H1 (cell line): ENCODE data around the gene CIDEA. TPM values are rescaled to one million over a fixed set of nuclear protein-coding genes. Genes with fewer than 3 reads are reported as not detected.

ENCODE experiments used
- CTCF ChIA-PET: fragments of 300-600 bp; sonication (Branson Sonifier 250); formaldehyde crosslinking; loops from one replicate; lab custom pipeline; 2021; ENCODE audit not compliant: partially characterized antibody; lab: Charles Lee
- POLR2A ChIA-PET: fragments of 300-600 bp; sonication (Branson Sonifier 250); formaldehyde crosslinking; loops from one replicate; lab custom pipeline; 2021; ENCODE audit warnings: inconsistent platforms; ENCODE audit not compliant: partially characterized antibody; lab: Charles Lee
- DNase-seq, 2 experiments: peaks; one replicate each; pipeline versions ENCODE4 v3.0.0 to v3.0.0-alpha.2; 2010 to 2022; ENCODE audit warnings: low spot score in 2 of 2, low read depth in 1 of 2, mixed read lengths in 1 of 2
- FAIRE-seq: peaks from 2 replicates; lab custom pipeline; 2011; peaks lifted over from hg19 to GRCh38; lab: Jason Lieb, UNC
- H2AFZ ChIP-seq: 2 replicates; pipeline ENCODE4 v1.8.1; 2012; ENCODE audit warnings: low read length, inconsistent platforms
- H2AK5ac ChIP-seq: 2 replicates; pipeline ENCODE4 v1.6.1; 2013; ENCODE audit warnings: low read depth, low read length
- H2BK120ac ChIP-seq: replicated peaks from 2 replicates; pipeline ENCODE3; 2013; ENCODE audit warnings: low read depth, low read length, inconsistent platforms
- H2BK12ac ChIP-seq: 2 replicates; pipeline ENCODE4 v1.6.1; 2013; ENCODE audit warnings: low read depth, low read length
- H2BK15ac ChIP-seq: 2 replicates; pipeline ENCODE4 v1.6.1; 2013; ENCODE audit warnings: low read length
- H2BK20ac ChIP-seq: 2 replicates; pipeline ENCODE4 v1.6.1; 2013; ENCODE audit warnings: low read length
- H2BK5ac ChIP-seq: 2 replicates; pipeline ENCODE4 v1.6.1; 2013; ENCODE audit warnings: low read depth, low read length
- H3K14ac ChIP-seq: 2 replicates; pipeline ENCODE4 v1.6.1; 2013; ENCODE audit warnings: inconsistent platforms; ENCODE audit not compliant: insufficient read length
- H3K18ac ChIP-seq: 2 replicates; pipeline ENCODE4 v1.6.1; 2013; ENCODE audit warnings: low read length; ENCODE audit errors: extremely low read depth
- H3K23ac ChIP-seq: 2 replicates; pipeline ENCODE4 v1.6.1; 2013; ENCODE audit warnings: inconsistent platforms; ENCODE audit not compliant: insufficient read length
- H3K23me2 ChIP-seq: 2 replicates; pipeline ENCODE4 v1.6.1; 2013; ENCODE audit warnings: low read depth, low read length
- H3K27ac ChIP-seq: 2 replicates; pipeline ENCODE4 v1.6.1; 2011; ENCODE audit warnings: low read depth, low read length, inconsistent platforms
- H3K27me3 ChIP-seq, 4 experiments: replicated peaks in 1 of 4; 1 replicate in 1 of 4; 2 replicates in 3 of 4; pipeline versions ENCODE4 v1.6.1 to v1.8.1; 2011 to 2013; ENCODE audit warnings: low read length in 3 of 4, mild to moderate bottlenecking in 3 of 4, inconsistent platforms in 2 of 4, mixed read lengths in 2 of 4, moderate library complexity in 1 of 4; ENCODE audit not compliant: control insufficient read depth in 3 of 4, insufficient read depth in 3 of 4; ENCODE audit errors: extremely low read depth in 1 of 4
- H3K36me3 ChIP-seq, 4 experiments: 2 replicates each; pipeline versions ENCODE4 v1.6.1 to v1.8.1; 2011 to 2013; ENCODE audit warnings: mild to moderate bottlenecking in 4 of 4, low read length in 3 of 4, moderate library complexity in 2 of 4, control low read depth in 1 of 4, inconsistent platforms in 1 of 4; ENCODE audit not compliant: insufficient read depth in 4 of 4, control insufficient read depth in 2 of 4
- H3K4ac ChIP-seq: replicated peaks from 2 replicates; pipeline ENCODE3; 2013; ENCODE audit warnings: low read length, low read depth, mixed read lengths, inconsistent platforms; ENCODE audit not compliant: insufficient read length
- H3K4me1 ChIP-seq, 4 experiments: replicated peaks in 1 of 4; 1 replicate in 1 of 4; 2 replicates in 3 of 4; pipeline versions ENCODE4 v1.6.1 to v1.8.1; 2011 to 2013; ENCODE audit warnings: low read length in 3 of 4, inconsistent platforms in 2 of 4, mixed read lengths in 1 of 4; ENCODE audit not compliant: insufficient read depth in 4 of 4, control insufficient read depth in 3 of 4
- H3K4me2 ChIP-seq, 2 experiments: 2 replicates each; pipeline versions ENCODE4 v1.6.1 to v1.8.1; 2011 to 2013; ENCODE audit warnings: low read depth in 2 of 2, low read length in 2 of 2, control low read depth in 1 of 2, inconsistent platforms in 1 of 2, mild to moderate bottlenecking in 1 of 2; ENCODE audit not compliant: insufficient read depth in 1 of 2
- H3K4me3 ChIP-seq, 4 experiments: fragments of 200-600, 300-600 bp in 1 of 4; sonication (generic), shearing (Covaris generic), sonication (Bioruptor Twin) in 1 of 4; 2 replicates each; pipeline versions ENCODE4 v1.5.1 to v1.8.1; 2011 to 2016; ENCODE audit warnings: low read length in 4 of 4, low read depth in 3 of 4, control low read depth in 2 of 4, inconsistent platforms in 2 of 4, mild to moderate bottlenecking in 2 of 4, mixed read lengths in 1 of 4, moderate library complexity in 1 of 4; ENCODE audit not compliant: insufficient read depth in 2 of 4; ENCODE audit errors: extremely low read depth in 1 of 4
- H3K56ac ChIP-seq: replicated peaks from 2 replicates; pipeline ENCODE3; 2013; ENCODE audit warnings: low read depth, mild to moderate bottlenecking, mixed read lengths, low read length, inconsistent platforms; ENCODE audit not compliant: insufficient read length
- H3K79me1 ChIP-seq: 2 replicates; pipeline ENCODE4 v1.6.1; 2013; ENCODE audit warnings: low read depth, low read length, control low read depth
- H3K79me2 ChIP-seq, 2 experiments: 2 replicates each; pipeline versions ENCODE4 v1.6.1 to v1.8.1; 2012 to 2013; ENCODE audit warnings: low read length in 2 of 2, mild to moderate bottlenecking in 2 of 2, inconsistent platforms in 1 of 2; ENCODE audit not compliant: insufficient read depth in 2 of 2, control insufficient read depth in 1 of 2
- H3K9ac ChIP-seq, 4 experiments: replicated peaks in 1 of 4; 1 replicate in 1 of 4; 2 replicates in 3 of 4; pipeline versions ENCODE4 v1.6.1 to v1.8.1; 2011 to 2013; ENCODE audit warnings: low read depth in 3 of 4, low read length in 3 of 4, control low read depth in 2 of 4, mild to moderate bottlenecking in 2 of 4, moderate library complexity in 2 of 4, inconsistent platforms in 1 of 4; ENCODE audit errors: extremely low read depth in 1 of 4
- H3K9me3 ChIP-seq, 2 experiments: 2 replicates each; pipeline versions ENCODE4 v1.6.1 to v1.8.1; 2012 to 2013; ENCODE audit warnings: mild to moderate bottlenecking in 2 of 2, moderate library complexity in 2 of 2, control low read depth in 1 of 2, inconsistent platforms in 1 of 2, low read depth in 1 of 2, low read length in 1 of 2, mixed read lengths in 1 of 2; ENCODE audit not compliant: insufficient read depth in 2 of 2
- H4K20me1 ChIP-seq, 2 experiments: replicated peaks in 1 of 2; 2 replicates each; pipeline versions ENCODE3 to v1.8.1; 2011 to 2013; ENCODE audit warnings: inconsistent platforms in 2 of 2, low read length in 2 of 2, mild to moderate bottlenecking in 1 of 2; ENCODE audit not compliant: insufficient read depth in 2 of 2, control insufficient read depth in 1 of 2
- H4K5ac ChIP-seq: 2 replicates; pipeline ENCODE4 v1.6.1; 2013; ENCODE audit warnings: low read length, low read depth, mixed read lengths, inconsistent platforms; ENCODE audit not compliant: insufficient read length
- H4K8ac ChIP-seq: 2 replicates; pipeline ENCODE4 v1.8.0; 2013; ENCODE audit warnings: mild to moderate bottlenecking, moderate library complexity, low read length, inconsistent platforms; ENCODE audit not compliant: insufficient read depth; ENCODE audit errors: extremely low read depth
- H4K91ac ChIP-seq: replicated peaks from 2 replicates; pipeline ENCODE3; 2013; ENCODE audit warnings: low read length, mixed read lengths, inconsistent platforms; ENCODE audit not compliant: insufficient read length
- NRF1 ChIP-seq: IDR thresholded peaks from 2 replicates; pipeline ENCODE4 v1.6.1; 2011; ENCODE audit warnings: mild to moderate bottlenecking, low read depth, low read length, improper control_type of control experiment
- PHF8 ChIP-seq: fragments of 200-600 bp; sonication (generic); conservative IDR thresholded peaks from 2 replicates; pipeline ENCODE4 v1.7.1; 2012; ENCODE audit warnings: low read depth, mild to moderate bottlenecking, inconsistent platforms, low read length, moderate library complexity
- POU5F1 ChIP-seq: IDR thresholded peaks from 2 replicates; pipeline ENCODE4 v1.6.1; 2011; ENCODE audit warnings: low read depth, mild to moderate bottlenecking, low read length, moderate library complexity
- TAF1 ChIP-seq: IDR thresholded peaks from 2 replicates; pipeline ENCODE4 v1.6.1; 2011; ENCODE audit warnings: mild to moderate bottlenecking, low read depth, low read length
- TAF7 ChIP-seq: optimal IDR thresholded peaks from 2 replicates; pipeline ENCODE3; 2011; ENCODE audit warnings: low read depth, mild to moderate bottlenecking, inconsistent platforms, low read length, moderate library complexity, borderline replicate concordance
- ZNF274 ChIP-seq: IDR thresholded peaks from 2 replicates; pipeline ENCODE4 v1.7.0; 2012; ENCODE audit warnings: low read length, borderline replicate concordance; ENCODE audit errors: extremely low read depth
- WGBS, 2 experiments: shearing (Covaris generic) in 1 of 2; methylation state at CpG; one replicate each; pipeline versions ENCODE4 v1.1.6 to v1.1.7; 2013 to 2015; ENCODE audit warnings: low lambda C conversion rate in 2 of 2, mixed read lengths in 2 of 2, inconsistent platforms in 1 of 2, low coverage in 1 of 2, missing lambda C conversion rate in 1 of 2; ENCODE audit not compliant: insufficient replicate concordance in 2 of 2, insufficient coverage in 1 of 2, insufficient read length in 1 of 2; ENCODE audit errors: extremely low coverage in 1 of 2, missing lambda C conversion rate in 1 of 2; 5-methylcytosine and 5-hydroxymethylcytosine counted together
- polyA plus RNA-seq, 7 experiments: library from polyadenylated mRNA; depleted of rRNA in 3 of 7; stranded (reverse) in 5 of 7; unstranded in 2 of 7; fragments of >200 nt in 5 of 7; fragments of 200-250 nt in 2 of 7; gene quantifications; 1 replicate in 5 of 7; 2 replicates in 1 of 7; 4 replicates in 1 of 7; pipeline versions ENCODE4 v1.2.1 to v1.2.3, GENCODE V29; 2011 to 2013; ENCODE audit warnings: missing spikeins in 2 of 7, mixed read lengths in 2 of 7
- total RNA-seq: library from RNA; stranded (reverse); fragmentation: NEBNext Ultra II Directional; extraction: Animal tissue kit (Norgen Biotek cat#: 25700); gene quantifications from 2 replicates; pipeline ENCODE4 v1.2.1, GENCODE V29; 2021

The CIDEA gene
- total and polyA plus RNA-seq, 2 of the 8 experiments (the other 6 are each of a cell fraction or from before 2014, with no cell fraction given) = not detected

GRCh38 chr18:12321333-12321732 is 67.2 kb downstream of the CIDEA start:
- Histone ChIP-seq H4K91ac (no peak overlapping the region), H3K18ac (no peak overlapping the region), H3K23ac (no peak overlapping the region), H3K27me3 (no peaks in the 10 kb centered on the region), H2BK15ac (no peak overlapping the region), H3K4me1 (no peaks in the 10 kb centered on the region), H3K9ac (no peak overlapping the region), H4K5ac (no peak overlapping the region), H3K4ac (no peak overlapping the region), H2AK5ac (no peak overlapping the region), H3K4me2 (no peak overlapping the region), H3K56ac (no peak overlapping the region), H2BK5ac (no peak overlapping the region), H4K20me1 (peaks cover 0 to 9% of the 10 kb centered on the region in 2 experiments), H3K4me3 (no peak overlapping the region), H3K36me3 (peaks cover 2 to 22% (median 17%) of the 10 kb centered on the region in 4 experiments; a peak in 6 of 8 replicates), H4K8ac (0 out of 2 replicates have a peak overlapping the region, but pooled peaks have one; percentile 5), H2BK120ac (no peak overlapping the region), H3K14ac (no peak overlapping the region), H3K23me2 (no peaks in the 10 kb centered on the region), H3K27ac (no peak overlapping the region), H2AFZ (no peak overlapping the region), H3K9me3 (no peaks in the 10 kb centered on the region), H2BK20ac (no peak overlapping the region), H2BK12ac (no peak overlapping the region), H3K79me2 (no peaks in the 10 kb centered on the region), H3K79me1 (peaks cover 2% of the 10 kb centered on the region; the same call in 1 of the 2 replicates)
- no peak for TF ChIP-seq TAF7
- TF ChIP-seq NRF1 = no peak
- no peak for TF ChIP-seq TAF1
- TF ChIP-seq ZNF274 = no peak
- TF ChIP-seq POU5F1 = no peak
- no peak for TF ChIP-seq PHF8
- FAIRE-seq = no peak
- no peak for DNase-seq
- CTCF ChIA-PET = interaction anchor here (1.6 to 11.7 kb wide), 4 partner anchors 8 to 71 kb away, joined by 4 to 96 read pairs (median 5); no protein-coding TSS in a partner anchor
- POLR2A ChIA-PET = interaction anchor here (1.2 to 2.6 kb wide), 3 partner anchors 11 to 14 kb away, joined by 3 to 13 read pairs (median 10); no protein-coding TSS in a partner anchor
- WGBS, 2 experiments = 76% methylated on average over 4 of the region's 4 CpGs; no CpG with 5 or more reads in 1 of the 2 experiments
